ENCODE measurements around the gene NHS.

The NHS gene

GRCh38 chrX:17475449-17476217, 100.6 kb downstream of the NHS start:
- H3K27ac ChIP-seq (ENCODE audit: insufficient read depth, low read length, poor library complexity, severe bottlenecking) = no peak overlapping the region
- no peaks in the 10 kb centered on the region for H3K36me3 ChIP-seq (ENCODE audit: control insufficient read depth, insufficient read depth, low read length)
- no peak overlapping the region for H3K4me3 ChIP-seq (ENCODE audit: insufficient read depth, low read depth, low read length, poor library complexity, severe bottlenecking)
- no peak for DNase-seq
- no peaks in the 10 kb centered on the region for H3K4me1 ChIP-seq (ENCODE audit: control insufficient read depth, insufficient read depth, low read length, poor library complexity, severe bottlenecking)
- H3K9me3 ChIP-seq (ENCODE audit: control insufficient read depth, low read length) = no peaks in the 10 kb centered on the region
- no peaks in the 10 kb centered on the region for H3K27me3 ChIP-seq (replicated peaks; ENCODE audit: control insufficient read depth, insufficient read depth, low read length, poor library complexity, severe bottlenecking)

- no peak overlapping the region for H3K27ac ChIP-seq (ENCODE audit: insufficient read depth, low read length, poor library complexity, severe bottlenecking)
- no peaks in the 10 kb centered on the region for H3K36me3 ChIP-seq (ENCODE audit: control insufficient read depth, insufficient read depth, low read length)
- no peak overlapping the region for H3K4me3 ChIP-seq (ENCODE audit: insufficient read depth, low read depth, low read length, poor library complexity, severe bottlenecking)
- no peaks in the 10 kb centered on the region for H3K9me3 ChIP-seq (ENCODE audit: control insufficient read depth, low read length)
- DNase-seq = no peak
- H3K4me1 ChIP-seq (ENCODE audit: control insufficient read depth, insufficient read depth, low read length, poor library complexity, severe bottlenecking) = no peaks in the 10 kb centered on the region
- no peaks in the 10 kb centered on the region for H3K27me3 ChIP-seq (replicated peaks; ENCODE audit: control insufficient read depth, insufficient read depth, low read length, poor library complexity, severe bottlenecking)
Measured at GRCh38 chrX:17476411-17476810, 101.4 kb downstream of the NHS start.

- Histone ChIP-seq H3K27ac (ENCODE audit: insufficient read depth, low read length, poor library complexity, severe bottlenecking) (no peak overlapping the region), H3K4me1 (ENCODE audit: control insufficient read depth, insufficient read depth, low read length, poor library complexity, severe bottlenecking) (no peaks in the 10 kb centered on the region), H3K27me3 (replicated peaks; ENCODE audit: control insufficient read depth, insufficient read depth, low read length, poor library complexity, severe bottlenecking) (no peaks in the 10 kb centered on the region), H3K36me3 (ENCODE audit: control insufficient read depth, insufficient read depth, low read length) (no peaks in the 10 kb centered on the region), H3K9me3 (ENCODE audit: control insufficient read depth, low read length) (no peaks in the 10 kb centered on the region), H3K4me3 (ENCODE audit: insufficient read depth, low read depth, low read length, poor library complexity, severe bottlenecking) (no peak overlapping the region)
- DNase-seq = no peak
Measured at GRCh38 chrX:17481086-17481485, 106.1 kb downstream of the NHS start.

- no peak for DNase-seq
- H3K27ac ChIP-seq (ENCODE audit: insufficient read depth, low read length, poor library complexity, severe bottlenecking) = no peak overlapping the region
- no peaks in the 10 kb centered on the region for H3K9me3 ChIP-seq (ENCODE audit: control insufficient read depth, low read length)
- H3K4me3 ChIP-seq (ENCODE audit: insufficient read depth, low read depth, low read length, poor library complexity, severe bottlenecking) = no peak overlapping the region
- no peaks in the 10 kb centered on the region for H3K4me1 ChIP-seq (ENCODE audit: control insufficient read depth, insufficient read depth, low read length, poor library complexity, severe bottlenecking)
- no peaks in the 10 kb centered on the region for H3K36me3 ChIP-seq (ENCODE audit: control insufficient read depth, insufficient read depth, low read length)
- no peaks in the 10 kb centered on the region for H3K27me3 ChIP-seq (replicated peaks; ENCODE audit: control insufficient read depth, insufficient read depth, low read length, poor library complexity, severe bottlenecking)
Measured at GRCh38 chrX:17484592-17484991, 109.6 kb downstream of the NHS start.

DNA sequence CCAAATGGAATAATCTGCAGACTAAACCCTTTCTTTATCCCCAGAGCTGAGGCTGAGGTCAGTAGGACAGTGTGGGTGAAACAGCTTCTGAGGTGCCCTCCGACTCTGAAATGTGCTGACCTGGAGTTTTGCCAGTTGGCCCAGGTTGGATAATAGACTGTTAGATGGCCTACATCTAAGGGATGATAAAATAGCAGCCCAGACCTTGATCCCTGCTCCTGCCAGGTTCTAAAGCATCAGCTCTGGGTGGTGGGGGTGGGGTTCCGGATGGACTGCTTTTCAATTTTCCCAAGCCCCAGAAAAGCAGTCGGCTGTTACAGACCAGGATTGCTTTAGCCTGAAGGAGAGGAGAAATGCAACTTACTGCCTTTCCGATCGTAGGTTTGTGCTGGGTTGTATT, 110.4 kb downstream of the NHS start:
- no peak overlapping the region for H3K27ac ChIP-seq (ENCODE audit: insufficient read depth, low read length, poor library complexity, severe bottlenecking)
- no peaks in the 10 kb centered on the region for H3K27me3 ChIP-seq (replicated peaks; ENCODE audit: control insufficient read depth, insufficient read depth, low read length, poor library complexity, severe bottlenecking)
- H3K4me3 ChIP-seq (ENCODE audit: insufficient read depth, low read depth, low read length, poor library complexity, severe bottlenecking) = no peak overlapping the region
- H3K4me1 ChIP-seq (ENCODE audit: control insufficient read depth, insufficient read depth, low read length, poor library complexity, severe bottlenecking) = no peaks in the 10 kb centered on the region
- DNase-seq = no peak
- no peaks in the 10 kb centered on the region for H3K9me3 ChIP-seq (ENCODE audit: control insufficient read depth, low read length)
- no peaks in the 10 kb centered on the region for H3K36me3 ChIP-seq (ENCODE audit: control insufficient read depth, insufficient read depth, low read length)

DNA sequence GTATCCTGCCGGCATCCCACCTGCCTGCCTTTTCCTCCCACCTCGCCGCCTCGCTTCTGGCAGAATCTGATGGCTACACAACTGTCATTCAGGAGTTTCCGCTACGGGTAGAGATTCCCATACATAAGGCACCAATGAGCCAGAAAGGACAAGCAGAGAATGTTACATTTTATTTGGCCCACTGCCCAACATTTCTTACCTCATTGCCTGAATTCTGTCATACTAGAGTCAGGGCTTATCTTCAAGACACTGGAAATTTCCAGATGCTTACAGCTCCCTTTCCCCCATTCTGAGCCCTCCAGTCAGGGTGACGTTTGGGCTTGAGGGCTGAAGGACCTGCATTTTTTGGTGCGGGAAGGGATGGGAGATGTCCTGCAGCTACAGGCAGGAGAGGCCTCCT, 113.0 kb downstream of the NHS start:
- H3K27ac ChIP-seq (ENCODE audit: insufficient read depth, low read length, poor library complexity, severe bottlenecking) = no peak overlapping the region
- DNase-seq = no peak
- H3K4me1 ChIP-seq (ENCODE audit: control insufficient read depth, insufficient read depth, low read length, poor library complexity, severe bottlenecking) = no peaks in the 10 kb centered on the region

DNA sequence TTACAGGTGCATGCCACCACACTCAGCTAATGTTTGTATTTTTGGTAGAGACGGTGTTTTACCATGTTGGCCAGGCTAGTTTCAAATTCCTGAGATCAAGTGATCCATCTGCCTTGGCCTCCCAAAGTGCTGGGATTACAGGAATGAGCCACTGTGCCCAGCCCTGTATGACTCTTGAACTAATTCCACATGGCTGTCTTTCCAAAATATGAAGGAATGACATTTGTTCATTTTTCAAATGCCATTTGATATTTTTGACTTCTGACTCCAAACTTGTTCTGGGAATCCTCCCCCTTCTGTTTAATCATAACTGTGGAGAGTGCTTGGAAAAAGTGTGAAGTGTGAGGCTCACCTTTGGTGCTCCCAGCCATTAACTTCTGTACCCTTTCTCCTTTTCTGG, 119.2 kb downstream of the NHS start:
- no peaks in the 10 kb centered on the region for H3K4me1 ChIP-seq (ENCODE audit: control insufficient read depth, insufficient read depth, low read length, poor library complexity, severe bottlenecking)
- no peak for DNase-seq
- H3K36me3 ChIP-seq (ENCODE audit: control insufficient read depth, insufficient read depth, low read length) = no peaks in the 10 kb centered on the region
- no peak overlapping the region for H3K4me3 ChIP-seq (ENCODE audit: insufficient read depth, low read depth, low read length, poor library complexity, severe bottlenecking)
- no peaks in the 10 kb centered on the region for H3K27me3 ChIP-seq (replicated peaks; ENCODE audit: control insufficient read depth, insufficient read depth, low read length, poor library complexity, severe bottlenecking)
- H3K27ac ChIP-seq (ENCODE audit: insufficient read depth, low read length, poor library complexity, severe bottlenecking) = no peak overlapping the region
- no peaks in the 10 kb centered on the region for H3K9me3 ChIP-seq (ENCODE audit: control insufficient read depth, low read length)

More for the DNA sequence above, 113.0 kb downstream of the NHS start:
- Histone ChIP-seq H3K36me3 (ENCODE audit: control insufficient read depth, insufficient read depth, low read length) (no peaks in the 10 kb centered on the region), H3K4me3 (ENCODE audit: insufficient read depth, low read depth, low read length, poor library complexity, severe bottlenecking) (no peak overlapping the region), H3K9me3 (ENCODE audit: control insufficient read depth, low read length) (no peaks in the 10 kb centered on the region), H3K27me3 (replicated peaks; ENCODE audit: control insufficient read depth, insufficient read depth, low read length, poor library complexity, severe bottlenecking) (no peaks in the 10 kb centered on the region)

DNA sequence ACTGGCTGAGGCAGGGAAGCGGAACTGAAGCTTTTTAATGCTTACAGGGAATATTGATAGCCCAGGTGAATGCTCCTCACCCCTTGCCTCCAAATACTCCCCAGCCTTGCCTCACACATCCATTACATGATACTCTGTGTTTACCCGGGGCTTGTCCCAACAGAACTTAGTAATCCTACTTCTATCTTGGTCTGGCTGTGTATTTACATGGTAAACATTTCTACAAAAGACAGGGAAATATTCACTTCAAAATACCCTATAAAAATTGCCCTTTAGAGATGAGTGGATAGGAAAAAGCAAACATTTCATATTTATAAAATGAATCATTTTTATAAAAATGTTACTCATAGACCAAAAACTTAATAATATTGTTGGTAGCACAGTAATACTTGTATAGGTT, 120.1 kb downstream of the NHS start:
- Histone ChIP-seq H3K4me1 (ENCODE audit: control insufficient read depth, insufficient read depth, low read length, poor library complexity, severe bottlenecking) (no peaks in the 10 kb centered on the region), H3K4me3 (ENCODE audit: insufficient read depth, low read depth, low read length, poor library complexity, severe bottlenecking) (no peak overlapping the region), H3K9me3 (ENCODE audit: control insufficient read depth, low read length) (no peaks in the 10 kb centered on the region), H3K27me3 (replicated peaks; ENCODE audit: control insufficient read depth, insufficient read depth, low read length, poor library complexity, severe bottlenecking) (no peaks in the 10 kb centered on the region), H3K27ac (ENCODE audit: insufficient read depth, low read length, poor library complexity, severe bottlenecking) (no peak overlapping the region), H3K36me3 (ENCODE audit: control insufficient read depth, insufficient read depth, low read length) (no peaks in the 10 kb centered on the region)
- DNase-seq = no peak

DNA sequence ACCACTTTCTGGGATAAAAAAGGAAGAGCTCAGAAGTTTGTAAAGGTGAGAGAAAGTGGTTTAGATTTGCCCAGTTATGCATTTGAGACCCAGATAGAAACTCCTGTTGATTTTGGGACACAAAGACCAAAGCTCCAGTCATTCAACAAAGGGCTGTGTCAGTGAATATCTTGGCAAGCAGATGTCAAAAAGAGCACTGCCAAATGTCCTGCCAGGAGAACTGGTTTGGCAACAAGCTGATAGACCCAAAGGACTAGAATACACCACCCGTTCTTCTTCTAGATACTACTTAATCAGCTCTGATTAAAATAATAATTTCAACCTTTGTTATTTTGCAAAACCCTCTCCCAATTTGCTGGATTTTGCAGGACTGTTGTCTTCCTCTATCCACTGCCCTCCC, 121.4 kb downstream of the NHS start:
- Histone ChIP-seq H3K9me3 (ENCODE audit: control insufficient read depth, low read length) (no peaks in the 10 kb centered on the region), H3K4me3 (ENCODE audit: insufficient read depth, low read depth, low read length, poor library complexity, severe bottlenecking) (no peak overlapping the region), H3K27me3 (replicated peaks; ENCODE audit: control insufficient read depth, insufficient read depth, low read length, poor library complexity, severe bottlenecking) (no peaks in the 10 kb centered on the region), H3K27ac (ENCODE audit: insufficient read depth, low read length, poor library complexity, severe bottlenecking) (no peak overlapping the region), H3K4me1 (ENCODE audit: control insufficient read depth, insufficient read depth, low read length, poor library complexity, severe bottlenecking) (no peaks in the 10 kb centered on the region), H3K36me3 (ENCODE audit: control insufficient read depth, insufficient read depth, low read length) (no peaks in the 10 kb centered on the region)
- DNase-seq = no peak

DNA sequence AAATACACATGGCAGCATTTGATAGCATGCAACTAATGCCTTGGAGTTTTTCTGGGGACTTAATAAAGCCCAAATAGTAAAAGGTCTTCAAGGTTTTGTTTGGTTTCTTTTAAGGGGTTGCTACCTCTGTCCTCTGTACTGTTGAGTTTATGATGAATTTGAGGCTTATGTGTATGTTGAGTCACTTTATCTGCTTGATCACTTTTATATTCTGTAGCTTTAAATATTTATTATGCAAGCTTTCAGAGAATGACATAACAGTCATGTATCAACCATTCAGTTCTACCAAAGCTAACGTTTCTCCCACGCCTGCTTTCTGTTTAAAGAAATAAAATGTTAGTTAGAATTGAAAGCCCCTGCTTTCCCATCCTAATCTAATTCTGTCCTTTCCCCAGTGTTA, 122.2 kb downstream of the NHS start:
- Histone ChIP-seq H3K9me3 (ENCODE audit: control insufficient read depth, low read length) (no peaks in the 10 kb centered on the region), H3K4me1 (ENCODE audit: control insufficient read depth, insufficient read depth, low read length, poor library complexity, severe bottlenecking) (no peaks in the 10 kb centered on the region), H3K27me3 (replicated peaks; ENCODE audit: control insufficient read depth, insufficient read depth, low read length, poor library complexity, severe bottlenecking) (no peaks in the 10 kb centered on the region), H3K36me3 (ENCODE audit: control insufficient read depth, insufficient read depth, low read length) (no peaks in the 10 kb centered on the region), H3K27ac (ENCODE audit: insufficient read depth, low read length, poor library complexity, severe bottlenecking) (no peak overlapping the region), H3K4me3 (ENCODE audit: insufficient read depth, low read depth, low read length, poor library complexity, severe bottlenecking) (no peak overlapping the region)
- no peak for DNase-seq

Measured in effector memory CD4-positive, alpha-beta T cell (primary cell).